KMS-11 (cell line): ENCODE results near the gene DIO2.

Experiments
- H2AFZ ChIP-seq: fragments of 200-600 bp; sonication (generic); 2 replicates; pipeline ENCODE4 v1.6.1; 2016; ENCODE audit warnings: antibody characterized with exemption, mixed run types, low read depth
- H3K27ac ChIP-seq: fragments of 200-600 bp; sonication (generic); 2 replicates; pipeline ENCODE4 v1.6.1; 2016; ENCODE audit warnings: mild to moderate bottlenecking, mixed run types
- H3K27me3 ChIP-seq: fragments of 200-600 bp; sonication (generic); 2 replicates; pipeline ENCODE4 v1.6.1; 2017; ENCODE audit warnings: mild to moderate bottlenecking, low read depth, mixed run types, moderate library complexity; ENCODE audit not compliant: insufficient read depth
- H3K36me3 ChIP-seq: fragments of 200-600 bp; sonication (generic); 2 replicates; pipeline ENCODE4 v1.6.1; 2017; ENCODE audit warnings: mild to moderate bottlenecking, mixed run types; ENCODE audit not compliant: insufficient read depth
- H3K4me1 ChIP-seq: fragments of 200-600 bp; sonication (generic); 2 replicates; pipeline ENCODE4 v1.6.1; 2016; ENCODE audit warnings: mild to moderate bottlenecking, low read depth, mixed run types; ENCODE audit not compliant: poor library complexity, severe bottlenecking
- H3K4me2 ChIP-seq: fragments of 200-600 bp; sonication (generic); 2 replicates; pipeline ENCODE4 v1.7.0; 2016; ENCODE audit warnings: mild to moderate bottlenecking, mixed run types
- H3K4me3 ChIP-seq: fragments of 200-600 bp; sonication (generic); IDR thresholded peaks from 2 replicates; pipeline ENCODE4 v1.6.1; 2017; ENCODE audit warnings: low read depth, low read length, mixed read lengths; ENCODE audit not compliant: insufficient read depth
- H3K79me2 ChIP-seq: fragments of 200-600 bp; sonication (generic); 2 replicates; pipeline ENCODE4 v1.6.1; 2016; ENCODE audit warnings: low read depth, mixed run types; ENCODE audit not compliant: insufficient read depth
- H3K9ac ChIP-seq: fragments of 200-600 bp; sonication (generic); 2 replicates; pipeline ENCODE4 v1.6.1; 2016; ENCODE audit warnings: mild to moderate bottlenecking, mixed run types
- H4K20me1 ChIP-seq: fragments of 200-600 bp; sonication (generic); 2 replicates; pipeline ENCODE4 v1.6.1; 2016; ENCODE audit warnings: mild to moderate bottlenecking, mixed run types; ENCODE audit not compliant: insufficient read depth
- TF ChIP-seq, protein P1 (sequence below): fragments of 200-600 bp; sonication (generic); conservative IDR thresholded peaks from 2 replicates; pipeline ENCODE4 v1.6.1; 2017; ENCODE audit warnings: low read depth, mild to moderate bottlenecking, antibody characterized with exemption, low read length, moderate library complexity, mixed read lengths

DIO2 gene

DNA sequence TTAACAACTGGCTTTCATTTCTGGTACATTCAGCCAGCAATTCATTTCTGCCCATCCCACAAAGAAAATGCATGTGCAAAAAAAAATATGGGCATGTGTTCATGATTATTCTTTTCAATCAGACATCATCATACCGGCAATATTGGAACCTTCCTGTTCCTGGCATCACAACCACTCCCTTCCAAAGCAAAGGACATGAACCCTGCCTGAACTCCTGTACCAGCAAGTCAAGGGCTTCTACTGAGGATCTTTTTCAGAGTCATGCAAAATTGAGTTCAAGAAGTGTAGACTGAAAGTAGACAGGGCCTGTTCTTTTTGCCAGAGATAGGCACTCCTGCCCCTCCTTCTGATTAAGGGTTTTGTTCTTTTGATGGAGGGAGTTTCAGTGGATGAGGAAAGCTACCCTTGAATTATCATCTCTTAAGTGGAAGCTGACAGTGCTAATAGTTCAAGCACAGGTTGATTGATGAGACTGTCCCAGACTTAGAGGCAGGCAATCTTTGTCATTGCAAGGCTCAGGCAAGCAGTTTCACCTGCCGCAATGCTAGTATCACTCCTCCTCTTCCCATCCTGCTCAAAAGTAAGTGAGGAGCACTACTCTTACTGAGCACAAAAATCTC, 22.3 kb upstream of the DIO2 start:
- no peak overlapping the region for H3K27ac ChIP-seq
- no peaks in the 10 kb centered on the region for H4K20me1 ChIP-seq
- no peaks in the 10 kb centered on the region for H3K36me3 ChIP-seq
- H3K27me3 ChIP-seq: no peaks in the 10 kb centered on the region
- no peaks in the 10 kb centered on the region for H3K4me1 ChIP-seq
- H3K4me2 ChIP-seq: no peak overlapping the region
- no peak overlapping the region for H2AFZ ChIP-seq
- TF ChIP-seq, protein P1, sequence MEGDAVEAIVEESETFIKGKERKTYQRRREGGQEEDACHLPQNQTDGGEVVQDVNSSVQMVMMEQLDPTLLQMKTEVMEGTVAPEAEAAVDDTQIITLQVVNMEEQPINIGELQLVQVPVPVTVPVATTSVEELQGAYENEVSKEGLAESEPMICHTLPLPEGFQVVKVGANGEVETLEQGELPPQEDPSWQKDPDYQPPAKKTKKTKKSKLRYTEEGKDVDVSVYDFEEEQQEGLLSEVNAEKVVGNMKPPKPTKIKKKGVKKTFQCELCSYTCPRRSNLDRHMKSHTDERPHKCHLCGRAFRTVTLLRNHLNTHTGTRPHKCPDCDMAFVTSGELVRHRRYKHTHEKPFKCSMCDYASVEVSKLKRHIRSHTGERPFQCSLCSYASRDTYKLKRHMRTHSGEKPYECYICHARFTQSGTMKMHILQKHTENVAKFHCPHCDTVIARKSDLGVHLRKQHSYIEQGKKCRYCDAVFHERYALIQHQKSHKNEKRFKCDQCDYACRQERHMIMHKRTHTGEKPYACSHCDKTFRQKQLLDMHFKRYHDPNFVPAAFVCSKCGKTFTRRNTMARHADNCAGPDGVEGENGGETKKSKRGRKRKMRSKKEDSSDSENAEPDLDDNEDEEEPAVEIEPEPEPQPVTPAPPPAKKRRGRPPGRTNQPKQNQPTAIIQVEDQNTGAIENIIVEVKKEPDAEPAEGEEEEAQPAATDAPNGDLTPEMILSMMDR: no peak
- no peaks in the 10 kb centered on the region for H3K79me2 ChIP-seq
- no peak overlapping the region for H3K9ac ChIP-seq
- no peak overlapping the region for H3K4me3 ChIP-seq

DNA sequence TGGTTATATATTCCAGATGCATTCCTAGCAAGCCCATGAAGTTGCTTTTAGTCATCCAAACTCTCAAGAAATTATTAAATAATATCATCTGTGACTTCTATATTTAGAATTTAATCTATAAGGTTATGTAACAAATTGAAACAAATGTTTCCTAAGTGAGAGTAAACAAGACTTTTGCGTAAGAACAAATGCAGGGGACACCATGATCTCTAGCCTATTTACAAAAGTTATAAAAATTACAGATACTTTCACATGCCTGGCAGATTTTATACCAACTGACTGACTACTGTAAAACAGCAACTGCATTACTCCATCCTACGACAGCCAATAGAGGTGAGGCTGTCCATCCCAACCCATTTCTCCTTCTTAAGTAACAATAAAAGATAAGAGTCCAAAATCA, 20.4 kb upstream of the DIO2 start:
- Histone ChIP-seq H3K27ac (no peak overlapping the region), H3K27me3 (no peaks in the 10 kb centered on the region), H3K9ac (no peak overlapping the region), H4K20me1 (no peaks in the 10 kb centered on the region), H3K36me3 (no peaks in the 10 kb centered on the region), H3K4me3 (no peak overlapping the region), H3K4me1 (no peaks in the 10 kb centered on the region), H3K79me2 (no peaks in the 10 kb centered on the region), H3K4me2 (no peak overlapping the region), H2AFZ (no peak overlapping the region)
- TF ChIP-seq, protein P1: no peak

DNA sequence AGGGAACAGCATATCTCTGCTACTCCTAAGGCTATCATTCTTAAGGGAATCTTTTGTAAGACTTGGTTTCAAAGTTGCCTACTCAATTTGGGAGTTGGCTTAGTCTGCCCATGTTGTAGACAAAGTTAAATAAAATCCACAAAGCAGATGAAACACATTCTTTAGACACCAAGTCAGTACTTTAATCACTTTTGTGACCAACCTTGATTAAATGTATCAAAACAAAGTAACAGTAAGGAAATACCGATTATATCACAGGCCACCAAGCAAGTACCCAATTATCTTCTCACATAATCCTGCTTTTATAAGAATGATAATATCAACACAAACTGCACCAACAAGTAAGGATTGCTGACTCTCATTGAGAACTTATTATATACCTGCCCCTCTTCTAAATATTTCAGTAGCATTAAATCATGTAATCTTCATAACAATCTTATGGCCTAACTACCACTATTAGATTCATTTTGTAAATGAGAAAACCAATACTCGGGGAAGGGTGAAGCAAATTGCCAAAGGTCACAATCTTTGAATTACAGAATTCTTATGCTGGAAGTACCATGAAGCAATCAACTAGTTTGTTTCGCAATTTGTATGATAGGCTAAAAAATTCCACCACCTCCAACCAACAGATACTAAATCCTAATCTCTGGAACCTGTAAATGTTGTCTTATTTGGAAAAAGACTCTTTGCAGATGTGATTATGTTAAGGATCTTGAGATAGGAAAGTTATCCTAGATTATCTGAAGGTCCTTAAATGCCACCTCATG, 12.6 kb upstream of the DIO2 start:
- Histone ChIP-seq H4K20me1 (no peaks in the 10 kb centered on the region), H3K4me1 (no peaks in the 10 kb centered on the region), H3K79me2 (no peaks in the 10 kb centered on the region), H3K9ac (no peak overlapping the region), H3K27me3 (no peaks in the 10 kb centered on the region), H3K36me3 (no peaks in the 10 kb centered on the region), H3K4me2 (no peak overlapping the region), H3K4me3 (no peak overlapping the region), H3K27ac (no peak overlapping the region), H2AFZ (no peak overlapping the region)
- TF ChIP-seq, protein P1: no peak

DNA sequence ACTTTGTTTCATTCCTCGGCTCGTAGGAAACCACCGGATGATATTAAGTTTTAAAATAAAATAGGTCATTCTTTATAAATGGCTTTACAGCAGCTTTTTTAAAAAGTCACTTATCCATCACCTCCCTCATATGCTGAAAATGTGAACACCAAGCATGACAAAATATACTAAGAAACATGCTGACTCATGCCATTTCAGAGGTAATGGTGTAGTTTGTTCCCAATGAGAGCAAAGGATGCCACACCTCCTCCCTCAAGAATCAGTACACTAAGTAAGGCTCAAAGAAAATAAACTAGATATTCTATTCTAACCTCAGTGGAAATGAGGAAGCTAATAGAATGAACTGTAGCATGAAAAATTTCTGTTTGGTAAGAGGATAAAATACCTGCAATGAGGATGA, 5.5 kb upstream of the DIO2 start:
- H3K27me3 ChIP-seq: no peaks in the 10 kb centered on the region
- H4K20me1 ChIP-seq: no peaks in the 10 kb centered on the region
- TF ChIP-seq, protein P1: no peak
- no peak overlapping the region for H3K4me2 ChIP-seq
- H2AFZ ChIP-seq: no peak overlapping the region
- H3K79me2 ChIP-seq: no peaks in the 10 kb centered on the region
- H3K9ac ChIP-seq: no peak overlapping the region
- H3K4me3 ChIP-seq: no peak overlapping the region
- no peaks in the 10 kb centered on the region for H3K4me1 ChIP-seq
- no peaks in the 10 kb centered on the region for H3K36me3 ChIP-seq
- H3K27ac ChIP-seq: no peak overlapping the region
